Sigmoid colon (tissue), 4 donors: ENCODE measurements around the gene CPSF4L.

Source experiments
- EP300 ChIP-seq, 4 donors: sonication (generic); formaldehyde crosslinking; IDR thresholded peaks; one replicate each; pipeline ENCODE4 v1.6.1; 2017; ENCODE audit warnings: antibody characterized with exemption in 4 of 4
- POLR2A ChIP-seq, 2 donors: fragments of 450-650 bp; IDR thresholded peaks; one replicate each; pipeline ENCODE4 v1.6.1; 2016; ENCODE audit warnings: antibody characterized with exemption in 2 of 2, mild to moderate bottlenecking in 2 of 2, moderate library complexity in 2 of 2
- POLR2AphosphoS5 ChIP-seq, 4 donors: sonication (generic); formaldehyde crosslinking; IDR thresholded peaks; one replicate each; pipeline ENCODE4 v1.6.1; 2017; ENCODE audit warnings: antibody characterized with exemption in 4 of 4
- TF ChIP-seq, protein P1 (sequence below), 4 experiments: fragments of 450-650 bp in 3 of 4; fragments of 200-600 bp in 1 of 4; IDR thresholded peaks; one replicate each; pipeline ENCODE4 v1.5.1; 2016 to 2019; ENCODE audit warnings: antibody characterized with exemption in 4 of 4, mild to moderate bottlenecking in 3 of 4, moderate library complexity in 2 of 4

GRCh38 chr17:73209436-73209835, 52.2 kb downstream of the CPSF4L start:
- TF ChIP-seq, protein P1, sequence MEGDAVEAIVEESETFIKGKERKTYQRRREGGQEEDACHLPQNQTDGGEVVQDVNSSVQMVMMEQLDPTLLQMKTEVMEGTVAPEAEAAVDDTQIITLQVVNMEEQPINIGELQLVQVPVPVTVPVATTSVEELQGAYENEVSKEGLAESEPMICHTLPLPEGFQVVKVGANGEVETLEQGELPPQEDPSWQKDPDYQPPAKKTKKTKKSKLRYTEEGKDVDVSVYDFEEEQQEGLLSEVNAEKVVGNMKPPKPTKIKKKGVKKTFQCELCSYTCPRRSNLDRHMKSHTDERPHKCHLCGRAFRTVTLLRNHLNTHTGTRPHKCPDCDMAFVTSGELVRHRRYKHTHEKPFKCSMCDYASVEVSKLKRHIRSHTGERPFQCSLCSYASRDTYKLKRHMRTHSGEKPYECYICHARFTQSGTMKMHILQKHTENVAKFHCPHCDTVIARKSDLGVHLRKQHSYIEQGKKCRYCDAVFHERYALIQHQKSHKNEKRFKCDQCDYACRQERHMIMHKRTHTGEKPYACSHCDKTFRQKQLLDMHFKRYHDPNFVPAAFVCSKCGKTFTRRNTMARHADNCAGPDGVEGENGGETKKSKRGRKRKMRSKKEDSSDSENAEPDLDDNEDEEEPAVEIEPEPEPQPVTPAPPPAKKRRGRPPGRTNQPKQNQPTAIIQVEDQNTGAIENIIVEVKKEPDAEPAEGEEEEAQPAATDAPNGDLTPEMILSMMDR (IDR thresholded peaks at IDR 0.05), result no peak
- TF ChIP-seq POLR2AphosphoS5 (IDR thresholded peaks at IDR 0.05), result no peak
- no peak for TF ChIP-seq POLR2A (IDR thresholded peaks at IDR 0.05)
- TF ChIP-seq EP300 (IDR thresholded peaks at IDR 0.05), result no peak
